WTC11 (cell line): ENCODE data around the gene JAKMIP1.

Source experiments
- CBFB ChIP-seq: sonication (generic); formaldehyde crosslinking; IDR thresholded peaks from 2 replicates; pipeline ENCODE4 v1.8.1; 2022; ENCODE audit warnings: mild to moderate bottlenecking, low read depth, missing genetic modification reagents
- CREB1 ChIP-seq: sonication (generic); formaldehyde crosslinking; IDR thresholded peaks from 2 replicates; pipeline ENCODE4 v1.8.0; 2023; ENCODE audit warnings: mild to moderate bottlenecking, missing genetic modification reagents
- CREM ChIP-seq: sonication (generic); formaldehyde crosslinking; IDR thresholded peaks from 2 replicates; pipeline ENCODE4 v1.8.1; 2022; ENCODE audit warnings: mild to moderate bottlenecking, missing genetic modification reagents, moderate library complexity
- CTCF ChIP-seq: fragments of 200-600 bp; IDR thresholded peaks from 2 replicates; pipeline ENCODE4 v1.8.0; 2022; ENCODE audit warnings: antibody characterized with exemption
- E2F5 ChIP-seq: sonication (generic); formaldehyde crosslinking; IDR thresholded peaks from 2 replicates; pipeline ENCODE4 v1.8.1; 2022; ENCODE audit warnings: mild to moderate bottlenecking, moderate library complexity, missing genetic modification reagents
- JUN ChIP-seq: sonication (generic); formaldehyde crosslinking; IDR thresholded peaks from 2 replicates; pipeline ENCODE4 v1.8.0; 2023; ENCODE audit warnings: mild to moderate bottlenecking, missing genetic modification reagents
- KAT7 ChIP-seq: sonication (generic); formaldehyde crosslinking; IDR thresholded peaks from 2 replicates; pipeline ENCODE4 v1.8.1; 2023; ENCODE audit warnings: missing genetic modification reagents, mild to moderate bottlenecking, borderline replicate concordance
- SP1 ChIP-seq: sonication (generic); formaldehyde crosslinking; conservative IDR thresholded peaks from 2 replicates; pipeline ENCODE4 v1.8.1; 2022; ENCODE audit warnings: missing genetic modification reagents
- TCF7 ChIP-seq: sonication (generic); formaldehyde crosslinking; IDR thresholded peaks from 2 replicates; pipeline ENCODE4 v1.8.0; 2022; ENCODE audit warnings: mild to moderate bottlenecking, low read depth, missing genetic modification reagents, moderate library complexity
- TEAD1 ChIP-seq: sonication (generic); formaldehyde crosslinking; IDR thresholded peaks from 2 replicates; pipeline ENCODE4 v1.8.0; 2022; ENCODE audit warnings: mild to moderate bottlenecking, missing genetic modification reagents
- ZNF512 ChIP-seq: sonication (generic); formaldehyde crosslinking; IDR thresholded peaks from 2 replicates; pipeline ENCODE4 v1.8.1; 2022; ENCODE audit warnings: missing genetic modification reagents, borderline replicate concordance

- TF ChIP-seq E2F5 (CRISPR knock-in tag): no peak
- TF ChIP-seq SP1 (CRISPR knock-in tag): no peak
- no peak for TF ChIP-seq CBFB
- TF ChIP-seq JUN (CRISPR knock-in tag): no peak
- no peak for TF ChIP-seq CREB1 (CRISPR knock-in tag)
- TF ChIP-seq CTCF: no peak
- no peak for TF ChIP-seq ZNF512 (CRISPR knock-in tag)
- no peak for TF ChIP-seq TEAD1 (CRISPR knock-in tag)
- no peak for TF ChIP-seq CREM
- no peak for TF ChIP-seq KAT7 (CRISPR knock-in tag)
- no peak for TF ChIP-seq TCF7
These were observed 34.6 kb downstream of the JAKMIP1 start for GRCh38 chr4:6165766-6166165.
